CD14-positive monocyte (primary cell): ENCODE data around the gene SYPL1. TPM values are rescaled to one million over a fixed set of nuclear protein-coding genes. Genes with fewer than 3 reads are reported as not detected.

Source experiments
- DNase-seq, 3 donors: peaks; one replicate each; pipeline ENCODE4 v3.0.0-alpha.2; 2011 to 2022
- H2AFZ ChIP-seq: 2 replicates; pipeline ENCODE4 v1.6.0; 2012; ENCODE audit warnings: mild to moderate bottlenecking, low read depth, low read length, inconsistent platforms; ENCODE audit not compliant: insufficient read depth, poor library complexity, severe bottlenecking
- H3K27ac ChIP-seq, 2 donors: 1 replicate in 1 of 2; 2 replicates in 1 of 2; pipeline ENCODE4 v1.5.1; 2012 to 2013; ENCODE audit warnings: low read length in 2 of 2, control low read depth in 1 of 2, inconsistent platforms in 1 of 2, low read depth in 1 of 2, mild to moderate bottlenecking in 1 of 2
- H3K27me3 ChIP-seq, 2 donors: one replicate each; pipeline versions ENCODE4 v1.6.0 to v1.6.1; 2011 to 2013; ENCODE audit warnings: low read length in 2 of 2; ENCODE audit not compliant: control insufficient read depth in 2 of 2, insufficient read depth in 2 of 2
- H3K36me3 ChIP-seq, 2 donors: replicated peaks in 1 of 2; 1 replicate in 1 of 2; 2 replicates in 1 of 2; pipeline versions ENCODE4 v1.5.1 to v1.6.1; 2012 to 2013; ENCODE audit warnings: low read length in 2 of 2, control low read depth in 1 of 2, inconsistent platforms in 1 of 2, mild to moderate bottlenecking in 1 of 2; ENCODE audit not compliant: insufficient read depth in 2 of 2, control insufficient read depth in 1 of 2
- H3K4me1 ChIP-seq, 2 donors: 1 replicate in 1 of 2; 2 replicates in 1 of 2; pipeline versions ENCODE4 v1.5.1 to v1.6.1; 2012 to 2013; ENCODE audit warnings: low read length in 2 of 2, control low read depth in 1 of 2, inconsistent platforms in 1 of 2, mild to moderate bottlenecking in 1 of 2, moderate library complexity in 1 of 2; ENCODE audit not compliant: insufficient read depth in 2 of 2, control insufficient read depth in 1 of 2
- H3K4me2 ChIP-seq: replicated peaks from 2 replicates; pipeline ENCODE3; 2012; ENCODE audit warnings: low read length, moderate library complexity, mild to moderate bottlenecking; ENCODE audit not compliant: poor library complexity, severe bottlenecking; ENCODE audit errors: extremely low read depth
- H3K4me3 ChIP-seq, 3 experiments: fragments of 200-600 bp in 1 of 3; sonication (generic) in 1 of 3; replicated peaks in 1 of 3; 1 replicate in 2 of 3; 2 replicates in 1 of 3; pipeline ENCODE4 v1.5.1; 2011 to 2013; ENCODE audit warnings: low read length in 3 of 3, mild to moderate bottlenecking in 3 of 3, control low read depth in 2 of 3, low read depth in 2 of 3, inconsistent platforms in 1 of 3, moderate library complexity in 1 of 3
- H3K79me2 ChIP-seq: 2 replicates; pipeline ENCODE4 v1.6.0; 2012; ENCODE audit warnings: mild to moderate bottlenecking, control low read depth, inconsistent platforms, low read length, moderate library complexity; ENCODE audit not compliant: insufficient read depth
- H3K9ac ChIP-seq: 2 replicates; pipeline ENCODE4 v1.6.0; 2017; ENCODE audit warnings: low read length, mild to moderate bottlenecking; ENCODE audit not compliant: insufficient read depth, poor library complexity, severe bottlenecking
- H3K9me3 ChIP-seq, 2 donors: replicated peaks in 1 of 2; 1 replicate in 1 of 2; 2 replicates in 1 of 2; pipeline versions ENCODE4 v1.5.1 to v1.6.1; 2012 to 2013; ENCODE audit warnings: low read length in 2 of 2, control low read depth in 1 of 2; ENCODE audit not compliant: control insufficient read depth in 1 of 2, insufficient read depth in 1 of 2
- H4K20me1 ChIP-seq: 2 replicates; pipeline ENCODE4 v1.6.0; 2012; ENCODE audit warnings: mild to moderate bottlenecking, low read length, control low read depth, moderate library complexity; ENCODE audit not compliant: insufficient read depth
- H3K27ac Mint-ChIP-seq, 7 donors: one replicate each; pipeline ENCODE4 v1.8.0; 2020; ENCODE audit warnings: mild to moderate bottlenecking in 7 of 7, mixed read lengths in 7 of 7, moderate library complexity in 6 of 7, inconsistent platforms in 2 of 7
- H3K27me3 Mint-ChIP-seq, 3 donors: one replicate each; pipeline ENCODE4 v1.8.0; 2021 to 2022; ENCODE audit warnings: low read depth in 3 of 3, mild to moderate bottlenecking in 3 of 3, mixed read lengths in 3 of 3, moderate library complexity in 3 of 3, inconsistent platforms in 1 of 3
- H3K36me3 Mint-ChIP-seq, 2 donors: one replicate each; pipeline ENCODE4 v1.8.0; 2020; ENCODE audit warnings: mixed read lengths in 2 of 2, inconsistent platforms in 1 of 2, mild to moderate bottlenecking in 1 of 2
- H3K4me1 Mint-ChIP-seq: one replicate; pipeline ENCODE4 v1.8.0; 2020; ENCODE audit warnings: mild to moderate bottlenecking, mixed read lengths
- H3K4me3 Mint-ChIP-seq, 2 donors: one replicate each; pipeline ENCODE4 v1.8.0; 2020; ENCODE audit warnings: mild to moderate bottlenecking in 2 of 2, mixed read lengths in 2 of 2, moderate library complexity in 1 of 2
- H3K9me3 Mint-ChIP-seq, 7 donors: one replicate each; pipeline ENCODE4 v1.8.0; 2020 to 2022; ENCODE audit warnings: mixed read lengths in 7 of 7, mild to moderate bottlenecking in 6 of 7, moderate library complexity in 6 of 7, inconsistent platforms in 2 of 7
- WGBS: methylation state at CpG from one replicate; pipeline ENCODE4 v1.1.5; 2013; ENCODE audit warnings: missing lambda C conversion rate; ENCODE audit not compliant: insufficient coverage; 5-methylcytosine and 5-hydroxymethylcytosine counted together
- intact Hi-C, 2 donors: fragments of 100-400 bp; cut with micrococcal nuclease; formaldehyde crosslinking; loops; one replicate each; pipeline versions ENCODE4 v1.15.0 to v1.15.1; 2023
- polyA plus RNA-seq, 3 donors: library from polyadenylated mRNA; depleted of rRNA in 1 of 3; unstranded in 2 of 3; stranded (reverse) in 1 of 3; fragments of 300-500 nt in 2 of 3; fragments of >200 nt in 1 of 3; fragmentation: Illumina TruSeq in 2 of 3; gene quantifications; 1 replicate in 2 of 3; 2 replicates in 1 of 3; pipeline ENCODE4 v1.2.3, GENCODE V29; 2012 to 2021
- TF ChIP-seq, protein P1 (sequence below): fragments of 200-600 bp; IDR thresholded peaks from one replicate; pipeline ENCODE4 v1.8.0; 2022; ENCODE audit warnings: antibody characterized with exemption, mild to moderate bottlenecking

The SYPL1 gene
- polyA plus RNA-seq, 3 donors = 22.3 to 82.1 (median 64.7) TPM

DNA sequence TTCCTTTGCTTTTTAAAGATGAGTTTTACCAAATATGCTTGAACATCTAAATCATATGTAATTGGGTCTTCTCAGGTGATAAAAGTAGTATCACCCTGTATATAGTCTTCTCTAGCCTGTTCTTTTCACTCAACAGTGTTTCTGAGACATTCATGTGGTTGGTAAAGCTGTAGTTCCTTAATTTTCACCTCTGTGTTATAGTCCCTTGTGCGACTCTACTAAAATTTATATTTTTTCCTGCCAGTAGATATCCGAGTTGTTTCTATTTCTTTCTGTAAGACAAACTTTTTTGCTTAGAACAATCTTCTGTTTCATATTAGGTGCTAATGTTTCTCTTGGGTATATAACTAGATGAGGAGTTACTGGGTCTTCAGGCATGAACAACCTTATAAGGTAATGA, 35.6 kb downstream of the SYPL1 start:
- no peaks in the 10 kb centered on the region for H3K79me2 ChIP-seq
- H3K9me3 Mint-ChIP-seq = no peaks in the 10 kb centered on the region
- peaks cover 38% of the 10 kb centered on the region for H3K4me1 Mint-ChIP-seq
- H3K4me2 ChIP-seq = no peak overlapping the region
- no CpG with 5 or more reads among the region's 2 CpGs for WGBS
- no peak overlapping the region for H3K27ac ChIP-seq
- no peaks in the 10 kb centered on the region for H3K9me3 ChIP-seq
- DNase-seq = no peak
- peaks cover 19 to 20% of the 10 kb centered on the region in 2 donors for H3K4me1 ChIP-seq
- H3K27me3 Mint-ChIP-seq = peaks cover 0 to 2% (median 1%) of the 10 kb centered on the region in 3 donors
- no peak overlapping the region for H3K9ac ChIP-seq
- no peak overlapping the region for H3K4me3 ChIP-seq
- H3K36me3 Mint-ChIP-seq = no peaks in the 10 kb centered on the region
- no peaks in the 10 kb centered on the region for H3K36me3 ChIP-seq
- intact Hi-C loops = no loop called here
- H4K20me1 ChIP-seq = no peaks in the 10 kb centered on the region
- H2AFZ ChIP-seq = no peak overlapping the region
- H3K27me3 ChIP-seq = no peaks in the 10 kb centered on the region
- H3K27ac Mint-ChIP-seq = no peak overlapping the region
- TF ChIP-seq, protein P1, sequence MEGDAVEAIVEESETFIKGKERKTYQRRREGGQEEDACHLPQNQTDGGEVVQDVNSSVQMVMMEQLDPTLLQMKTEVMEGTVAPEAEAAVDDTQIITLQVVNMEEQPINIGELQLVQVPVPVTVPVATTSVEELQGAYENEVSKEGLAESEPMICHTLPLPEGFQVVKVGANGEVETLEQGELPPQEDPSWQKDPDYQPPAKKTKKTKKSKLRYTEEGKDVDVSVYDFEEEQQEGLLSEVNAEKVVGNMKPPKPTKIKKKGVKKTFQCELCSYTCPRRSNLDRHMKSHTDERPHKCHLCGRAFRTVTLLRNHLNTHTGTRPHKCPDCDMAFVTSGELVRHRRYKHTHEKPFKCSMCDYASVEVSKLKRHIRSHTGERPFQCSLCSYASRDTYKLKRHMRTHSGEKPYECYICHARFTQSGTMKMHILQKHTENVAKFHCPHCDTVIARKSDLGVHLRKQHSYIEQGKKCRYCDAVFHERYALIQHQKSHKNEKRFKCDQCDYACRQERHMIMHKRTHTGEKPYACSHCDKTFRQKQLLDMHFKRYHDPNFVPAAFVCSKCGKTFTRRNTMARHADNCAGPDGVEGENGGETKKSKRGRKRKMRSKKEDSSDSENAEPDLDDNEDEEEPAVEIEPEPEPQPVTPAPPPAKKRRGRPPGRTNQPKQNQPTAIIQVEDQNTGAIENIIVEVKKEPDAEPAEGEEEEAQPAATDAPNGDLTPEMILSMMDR = no peak
- H3K4me3 Mint-ChIP-seq = no peak overlapping the region

DNA sequence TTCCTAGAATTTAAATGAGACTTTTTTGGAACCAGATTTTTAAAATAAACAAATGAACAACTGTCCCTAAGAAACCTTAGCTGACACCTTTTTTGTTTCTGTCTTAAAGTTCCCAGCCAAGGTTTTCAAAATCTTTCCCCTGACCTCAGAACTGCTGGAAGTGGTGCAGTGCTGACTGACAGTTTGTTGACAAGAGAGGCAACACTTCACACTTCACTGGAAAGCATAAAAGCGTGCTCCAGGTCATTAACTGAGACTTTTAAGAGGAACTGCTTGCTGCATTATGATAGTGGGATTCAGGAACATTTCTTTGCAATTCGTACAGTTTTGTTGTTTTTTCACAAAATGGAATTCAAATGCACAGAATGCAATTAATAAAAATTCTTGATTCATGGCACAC, 36.2 kb downstream of the SYPL1 start:
- no peaks in the 10 kb centered on the region for H3K9me3 ChIP-seq
- H3K27ac ChIP-seq = no peak overlapping the region
- H3K27ac Mint-ChIP-seq = no peak overlapping the region
- H3K79me2 ChIP-seq = no peaks in the 10 kb centered on the region
- no CpG with 5 or more reads among the region's 2 CpGs for WGBS
- H3K4me3 Mint-ChIP-seq = no peak overlapping the region
- H3K36me3 ChIP-seq = no peaks in the 10 kb centered on the region
- H4K20me1 ChIP-seq = no peaks in the 10 kb centered on the region
- peaks cover 44% of the 10 kb centered on the region for H3K4me1 Mint-ChIP-seq
- H3K4me3 ChIP-seq = no peak overlapping the region
- intact Hi-C loops = no loop called here
- H3K27me3 Mint-ChIP-seq = peaks cover 0 to 2% (median 1%) of the 10 kb centered on the region in 3 donors
- no peaks in the 10 kb centered on the region for H3K36me3 Mint-ChIP-seq
- no peaks in the 10 kb centered on the region for H3K27me3 ChIP-seq
- TF ChIP-seq, protein P1 = no peak
- no peaks in the 10 kb centered on the region for H3K9me3 Mint-ChIP-seq
- peaks cover 25 to 26% of the 10 kb centered on the region in 2 donors for H3K4me1 ChIP-seq
- no peak for DNase-seq
- no peak overlapping the region for H2AFZ ChIP-seq
- H3K9ac ChIP-seq = no peak overlapping the region
- no peak overlapping the region for H3K4me2 ChIP-seq
